GM20431 (cell line): ENCODE data around the gene KIRREL3.

Source experiments
- in situ Hi-C: fragments of 300-500 bp; cut with MseI, MboI; formaldehyde crosslinking; loops from one replicate; pipeline ENCODE4 v1.15.0; 2020; ENCODE audit warnings: low sequenced_read_pairs; ENCODE audit not compliant: unreplicated experiment

The KIRREL3 gene

GRCh38 chr11:126755526-126755925, 245.0 kb downstream of the KIRREL3 start:
- in situ Hi-C loops: no loop called here

- in situ Hi-C loops: no loop called here
These were observed 245.8 kb downstream of the KIRREL3 start for GRCh38 chr11:126754591-126755426.

- in situ Hi-C loops: no loop called here
These were observed 246.6 kb downstream of the KIRREL3 start for GRCh38 chr11:126753990-126754389.

GRCh38 chr11:126751242-126751641, 249.3 kb downstream of the KIRREL3 start:
- in situ Hi-C loops: no loop called here

- in situ Hi-C loops: no loop called here
These were observed 251.8 kb downstream of the KIRREL3 start for GRCh38 chr11:126748793-126749192.

GRCh38 chr11:126748100-126748791, 252.3 kb downstream of the KIRREL3 start:
- in situ Hi-C loops: no loop called here

- in situ Hi-C loops: no loop called here
These were observed 253.3 kb downstream of the KIRREL3 start for GRCh38 chr11:126747315-126747714.

GRCh38 chr11:126746443-126746842, 254.1 kb downstream of the KIRREL3 start:
- in situ Hi-C loops: no loop called here

GRCh38 chr11:126744699-126745098, 255.9 kb downstream of the KIRREL3 start:
- in situ Hi-C loops: no loop called here

GRCh38 chr11:126743628-126744027, 256.9 kb downstream of the KIRREL3 start:
- in situ Hi-C loops: no loop called here

- in situ Hi-C loops: no loop called here
These were observed 258.0 kb downstream of the KIRREL3 start for GRCh38 chr11:126742582-126742981.

- in situ Hi-C loops: no loop called here
These were observed 259.7 kb downstream of the KIRREL3 start for GRCh38 chr11:126740846-126741245.

- in situ Hi-C loops: no loop called here
These were observed 260.9 kb downstream of the KIRREL3 start for GRCh38 chr11:126739499-126740145.

- in situ Hi-C loops: no loop called here
These were observed 262.1 kb downstream of the KIRREL3 start for GRCh38 chr11:126738295-126739031.

GRCh38 chr11:126736682-126737572, 263.6 kb downstream of the KIRREL3 start:
- in situ Hi-C loops: no loop called here

GRCh38 chr11:126734752-126735151, 265.8 kb downstream of the KIRREL3 start:
- in situ Hi-C loops: no loop called here

- in situ Hi-C loops: no loop called here
These were observed 266.9 kb downstream of the KIRREL3 start for GRCh38 chr11:126733685-126734084.

- in situ Hi-C loops: no loop called here
These were observed 267.6 kb downstream of the KIRREL3 start for GRCh38 chr11:126732981-126733380.

- in situ Hi-C loops: no loop called here
These were observed 268.9 kb downstream of the KIRREL3 start for GRCh38 chr11:126731576-126732142.
